GM19240 (cell line): ENCODE data around the gene CYTH3.
"Not testable (repeated sequence)": the region's sequence is repeated elsewhere in the genome, so short reads cannot be mapped to it uniquely, and the experiment has no call there.

Experiments used
- DNase-seq: peaks from one replicate; pipeline ENCODE4 v3.0.0; 2011; ENCODE audit warnings: low spot score; ENCODE audit not compliant: insufficient read length

The CYTH3 gene

GRCh38 chr7:6283391-6284054, 11.1 kb upstream of the CYTH3 start:
- DNase-seq, result not testable (repeated sequence)

GRCh38 chr7:6279937-6280336, 7.5 kb upstream of the CYTH3 start:
- no peak for DNase-seq

GRCh38 chr7:6279341-6279740, 6.9 kb upstream of the CYTH3 start:
- DNase-seq, result no peak

GRCh38 chr7:6278749-6279310, 6.4 kb upstream of the CYTH3 start:
- no peak for DNase-seq

- no peak for DNase-seq
These were observed 5.1 kb upstream of the CYTH3 start for GRCh38 chr7:6277476-6277875.

GRCh38 chr7:6276911-6277408, 4.5 kb upstream of the CYTH3 start:
- DNase-seq, result no peak

GRCh38 chr7:6274743-6275142, 2.3 kb upstream of the CYTH3 start:
- no peak for DNase-seq

GRCh38 chr7:6273917-6274630, 1.6 kb upstream of the CYTH3 start:
- no peak for DNase-seq

- DNase-seq, result no peak
These were observed 985 bp upstream of the CYTH3 start for GRCh38 chr7:6273380-6273837.

- DNase-seq, result no peak
These were observed 557 bp downstream of the CYTH3 start for GRCh38 chr7:6271694-6272440.

GRCh38 chr7:6271060-6271658, 1.3 kb downstream of the CYTH3 start:
- no peak for DNase-seq

- DNase-seq, result no peak
These were observed 2.9 kb downstream of the CYTH3 start for GRCh38 chr7:6269527-6269926.

GRCh38 chr7:6268907-6269306, 3.5 kb downstream of the CYTH3 start:
- no peak for DNase-seq

GRCh38 chr7:6268023-6268900, 4.2 kb downstream of the CYTH3 start:
- DNase-seq, result no peak

- DNase-seq, result no peak
These were observed 5.7 kb downstream of the CYTH3 start for GRCh38 chr7:6266699-6267098.

- DNase-seq, result no peak
These were observed 10.2 kb downstream of the CYTH3 start for GRCh38 chr7:6262221-6262620.

- DNase-seq, result no peak
These were observed 10.7 kb downstream of the CYTH3 start for GRCh38 chr7:6261699-6262098.

- no peak for DNase-seq
These were observed 11.9 kb downstream of the CYTH3 start for GRCh38 chr7:6260291-6261187.

- no peak for DNase-seq
These were observed 13.2 kb downstream of the CYTH3 start for GRCh38 chr7:6259257-6259656.
